DOHH2 (cell line): ENCODE data around the gene SVIL.

ENCODE experiments used
- EZH2phosphoT487 ChIP-seq: fragments of 200-600 bp; sonication (generic); IDR thresholded peaks from 2 replicates; pipeline ENCODE4 v1.6.1; 2017; ENCODE audit warnings: borderline replicate concordance, mild to moderate bottlenecking, antibody characterized with exemption, low read length, moderate library complexity, mixed read lengths
- TF ChIP-seq, protein P1 (sequence below): fragments of 200-600 bp; sonication (generic); IDR thresholded peaks from one replicate; pipeline ENCODE4 v1.5.1; 2014; ENCODE audit warnings: antibody characterized with exemption, mild to moderate bottlenecking, low read depth, low read length; ENCODE audit not compliant: poor library complexity, severe bottlenecking

DNA sequence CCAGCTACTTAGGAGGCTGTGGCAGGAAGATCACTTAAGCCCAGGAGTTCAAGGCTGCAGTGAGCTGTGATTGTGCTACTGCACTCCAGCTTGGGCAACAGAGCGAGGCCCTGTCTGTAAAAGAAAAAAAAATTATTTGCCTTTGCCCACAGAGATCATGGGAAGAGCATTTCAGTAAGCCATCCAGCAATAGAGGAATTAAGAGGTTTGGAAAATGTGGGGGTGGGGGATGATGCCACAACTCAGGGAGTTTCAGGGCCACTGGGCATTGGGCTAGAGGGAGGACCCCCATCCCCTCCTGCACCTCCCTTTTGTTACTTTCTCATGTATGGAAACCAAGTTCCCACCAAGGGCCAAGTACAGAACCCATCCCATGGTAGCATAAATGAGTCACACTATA is 38.4 kb downstream of the SVIL start:
- TF ChIP-seq, protein P1, sequence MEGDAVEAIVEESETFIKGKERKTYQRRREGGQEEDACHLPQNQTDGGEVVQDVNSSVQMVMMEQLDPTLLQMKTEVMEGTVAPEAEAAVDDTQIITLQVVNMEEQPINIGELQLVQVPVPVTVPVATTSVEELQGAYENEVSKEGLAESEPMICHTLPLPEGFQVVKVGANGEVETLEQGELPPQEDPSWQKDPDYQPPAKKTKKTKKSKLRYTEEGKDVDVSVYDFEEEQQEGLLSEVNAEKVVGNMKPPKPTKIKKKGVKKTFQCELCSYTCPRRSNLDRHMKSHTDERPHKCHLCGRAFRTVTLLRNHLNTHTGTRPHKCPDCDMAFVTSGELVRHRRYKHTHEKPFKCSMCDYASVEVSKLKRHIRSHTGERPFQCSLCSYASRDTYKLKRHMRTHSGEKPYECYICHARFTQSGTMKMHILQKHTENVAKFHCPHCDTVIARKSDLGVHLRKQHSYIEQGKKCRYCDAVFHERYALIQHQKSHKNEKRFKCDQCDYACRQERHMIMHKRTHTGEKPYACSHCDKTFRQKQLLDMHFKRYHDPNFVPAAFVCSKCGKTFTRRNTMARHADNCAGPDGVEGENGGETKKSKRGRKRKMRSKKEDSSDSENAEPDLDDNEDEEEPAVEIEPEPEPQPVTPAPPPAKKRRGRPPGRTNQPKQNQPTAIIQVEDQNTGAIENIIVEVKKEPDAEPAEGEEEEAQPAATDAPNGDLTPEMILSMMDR = no peak
- TF ChIP-seq EZH2phosphoT487 = no peak
